Lower leg skin (tissue), 4 donors: ENCODE data around the gene PTGS2. TPM values are rescaled to one million over a fixed set of nuclear protein-coding genes. Genes with fewer than 3 reads are reported as not detected.
"Not testable (repeated sequence)": the region's sequence is repeated elsewhere in the genome, so short reads cannot be mapped to it uniquely, and the experiment has no call there.

ENCODE experiments used
- DNase-seq, 2 donors: peaks; one replicate each; pipeline ENCODE4 v3.0.0-alpha.2; 2019; ENCODE audit warnings: low spot score in 2 of 2
- H3K4me3 ChIP-seq: fragments of 200-600 bp; sonication (generic); 2 replicates; pipeline ENCODE4 v1.5.1; 2017; ENCODE audit warnings: mild to moderate bottlenecking, low read depth; ENCODE audit not compliant: poor library complexity, severe bottlenecking
- CTCF ChIP-seq, 3 donors: fragments of 450-650 bp; IDR thresholded peaks; one replicate each; pipeline ENCODE4 v1.5.1; 2016; ENCODE audit warnings: antibody characterized with exemption in 3 of 3, mild to moderate bottlenecking in 3 of 3, moderate library complexity in 2 of 3
- POLR2A ChIP-seq, 2 donors: fragments of 450-650 bp; IDR thresholded peaks; one replicate each; pipeline ENCODE4 v1.6.1; 2016 to 2017; ENCODE audit warnings: antibody characterized with exemption in 2 of 2, mild to moderate bottlenecking in 1 of 2, moderate library complexity in 1 of 2
- WGBS, 2 donors: methylation state at CpG; one replicate each; pipeline ENCODE4 v1.1.5; 2018; 5-methylcytosine and 5-hydroxymethylcytosine counted together
- intact Hi-C: fragments of 100-400 bp; cut with DNase I; formaldehyde crosslinking; loops from one replicate; pipeline ENCODE4 v1.15.0; 2023; ENCODE audit warnings: low total_unique reads
- total RNA-seq, 4 donors: library from RNA; depleted of rRNA; stranded (reverse); fragments of >200 nt; gene quantifications; one replicate each; pipeline ENCODE4 v1.1.0, GENCODE V29; 2016

PTGS2 gene
- total RNA-seq, 4 donors from 2014 or later = 0.98 to 3.1 (median 1.9) TPM

GRCh38 chr1:186678155-186678554 lies 2.1 kb downstream of the PTGS2 start:
- DNase-seq = no peak
- whole genome bisulfite sequencing, 2 donors = 82 to 90% methylated on average over 2 of the region's 2 CpGs
- intact Hi-C loops = loop anchor here (10.0 kb wide), 2 partner anchors 63 to 307 kb away; no protein-coding TSS in a partner anchor
- no peak for TF ChIP-seq CTCF (IDR thresholded peaks at IDR 0.05)
- TF ChIP-seq POLR2A (IDR thresholded peaks at IDR 0.05) = no peak
- H3K4me3 ChIP-seq = no peak overlapping the region

GRCh38 chr1:186672596-186672995 lies 7.6 kb downstream of the PTGS2 start:
- no peak for DNase-seq
- 96 to 97% methylated on average over 3 of the region's 3 CpGs for WGBS, 2 donors
- no peak overlapping the region for H3K4me3 ChIP-seq
- intact Hi-C loops = loop anchor here (10.0 kb wide), 2 partner anchors 58 to 312 kb away; no protein-coding TSS in a partner anchor
- no peak for TF ChIP-seq POLR2A (IDR thresholded peaks at IDR 0.05)
- no peak for TF ChIP-seq CTCF (IDR thresholded peaks at IDR 0.05)

- no peak overlapping the region for H3K4me3 ChIP-seq
- no peak for DNase-seq
- intact Hi-C loops = loop anchor here (10.0 kb wide), 2 partner anchors 57 to 313 kb away; no protein-coding TSS in a partner anchor
- WGBS, 2 donors = 90 to 91% methylated on average over 2 of the region's 2 CpGs
- no peak for TF ChIP-seq POLR2A (IDR thresholded peaks at IDR 0.05)
- no peak for TF ChIP-seq CTCF (IDR thresholded peaks at IDR 0.05)
These were observed 8.1 kb downstream of the PTGS2 start for GRCh38 chr1:186672131-186672530.

- WGBS, 2 donors = 84 to 88% methylated on average over 2 of the region's 2 CpGs
- DNase-seq = no peak
- TF ChIP-seq CTCF (IDR thresholded peaks at IDR 0.05) (no peak), POLR2A (IDR thresholded peaks at IDR 0.05) (no peak)
- no peak overlapping the region for H3K4me3 ChIP-seq
- intact Hi-C loops = loop anchor here (10.0 kb wide), 2 partner anchors 56 to 314 kb away; no protein-coding TSS in a partner anchor
These were observed 8.9 kb downstream of the PTGS2 start for GRCh38 chr1:186671136-186671825.

- DNase-seq = no peak
- 62 to 74% methylated on average over 2 of the region's 2 CpGs for WGBS, 2 donors
- TF ChIP-seq CTCF (IDR thresholded peaks at IDR 0.05) = no peak
- no peak for TF ChIP-seq POLR2A (IDR thresholded peaks at IDR 0.05)
- H3K4me3 ChIP-seq = no peak overlapping the region
- intact Hi-C loops = loop anchor here (10.0 kb wide), 2 partner anchors 56 to 314 kb away; no protein-coding TSS in a partner anchor
These were observed 9.7 kb downstream of the PTGS2 start for GRCh38 chr1:186670297-186671135.

- 94 to 96% methylated on average over 3 of the region's 3 CpGs for WGBS, 2 donors
- not testable (repeated sequence) for H3K4me3 ChIP-seq, DNase-seq
- intact Hi-C loops = loop anchor here (10.0 kb wide), 2 partner anchors 55 to 315 kb away; no protein-coding TSS in a partner anchor
These were observed 10.4 kb downstream of the PTGS2 start for GRCh38 chr1:186669784-186670183.

GRCh38 chr1:186664217-186664616 lies 16.0 kb downstream of the PTGS2 start:
- DNase-seq, H3K4me3 ChIP-seq, intact Hi-C loops: not testable (repeated sequence)
- 84 to 92% methylated on average over 8 of the region's 8 CpGs for WGBS, 2 donors
